NK-92 (cell line): ENCODE data around the gene WDR7.
"Not testable (repeated sequence)": the region's sequence is repeated elsewhere in the genome, so short reads cannot be mapped to it uniquely, and the experiment has no call there.

ENCODE experiments used
- DNase-seq: peaks from one replicate; lab custom pipeline; 2025; ENCODE audit not compliant: unreplicated experiment; lab: John Stamatoyannopoulos, UW

Gene WDR7

GRCh38 chr18:56652802-56653201 lies 1.6 kb downstream of the WDR7 start:
- DNase-seq: no peak

- DNase-seq: not testable (repeated sequence)
These were observed 3.1 kb downstream of the WDR7 start for GRCh38 chr18:56654280-56654679.

GRCh38 chr18:56658261-56658660 lies 7.1 kb downstream of the WDR7 start:
- no peak for DNase-seq

GRCh38 chr18:56659111-56659510 lies 8.0 kb downstream of the WDR7 start:
- DNase-seq: no peak

- no peak for DNase-seq
These were observed 9.5 kb downstream of the WDR7 start for GRCh38 chr18:56660655-56661054.

- no peak for DNase-seq
These were observed 10.4 kb downstream of the WDR7 start for GRCh38 chr18:56661360-56662062.

- DNase-seq: no peak
These were observed 10.9 kb downstream of the WDR7 start for GRCh38 chr18:56662063-56662408.

GRCh38 chr18:56662502-56662901 lies 11.3 kb downstream of the WDR7 start:
- no peak for DNase-seq

- DNase-seq: no peak
These were observed 11.7 kb downstream of the WDR7 start for GRCh38 chr18:56662902-56663301.

GRCh38 chr18:56672391-56672790 lies 21.2 kb downstream of the WDR7 start:
- DNase-seq: no peak

- no peak for DNase-seq
These were observed 21.8 kb downstream of the WDR7 start for GRCh38 chr18:56672981-56673380.

- DNase-seq: no peak
These were observed 25.5 kb downstream of the WDR7 start for GRCh38 chr18:56676639-56677038.

GRCh38 chr18:56678836-56679565 lies 27.8 kb downstream of the WDR7 start:
- DNase-seq: no peak

- DNase-seq: no peak
These were observed 33.1 kb downstream of the WDR7 start for GRCh38 chr18:56684277-56684676.

GRCh38 chr18:56691530-56691929 lies 40.4 kb downstream of the WDR7 start:
- DNase-seq: no peak

- no peak for DNase-seq
These were observed 45.8 kb downstream of the WDR7 start for GRCh38 chr18:56696966-56697365.

- no peak for DNase-seq
These were observed 51.8 kb downstream of the WDR7 start for GRCh38 chr18:56702946-56703345.

GRCh38 chr18:56709463-56709862 lies 58.3 kb downstream of the WDR7 start:
- no peak for DNase-seq

- no peak for DNase-seq
These were observed 60.7 kb downstream of the WDR7 start for GRCh38 chr18:56711708-56712445.

GRCh38 chr18:56712761-56713160 lies 61.6 kb downstream of the WDR7 start:
- no peak for DNase-seq

GRCh38 chr18:56715121-56715520 lies 64.0 kb downstream of the WDR7 start:
- DNase-seq: no peak

- DNase-seq: no peak
These were observed 65.6 kb downstream of the WDR7 start for GRCh38 chr18:56716692-56717146.
